GM12878 (cell line): ENCODE results near the gene DSC2. TPM values are rescaled to one million over a fixed set of nuclear protein-coding genes. Genes with fewer than 3 reads are reported as not detected.

ENCODE experiments used
- ATAC-seq: fragments of 200-7000 bp; cut with Tn5 transposase; 3 replicates; pipeline ENCODE4 v1.9.1; 2020; ENCODE audit warnings: mild to moderate bottlenecking, moderate library complexity
- BruUV-seq: library from RNA; stranded (reverse); fragments of 400-500 nt; replicated peaks from 2 replicates; lab custom pipeline; 2021; lab: Mats Ljungman, UMichigan
- CTCF ChIA-PET: fragments of 300-600 bp; sonication (Branson Sonifier 250); formaldehyde crosslinking; extraction: SDS; loops from one replicate; lab custom pipeline; 2021; ENCODE audit warnings: inconsistent platforms; lab: Yijun Ruan, JAX
- POLR2A ChIA-PET: fragments of 350-600 bp; formaldehyde crosslinking; extraction: SDS; loops from one replicate; lab custom pipeline; 2021; ENCODE audit warnings: inconsistent platforms; lab: Charles Lee
- RAD21 ChIA-PET: fragments of 300-600 bp; sonication (Branson Sonifier 250); formaldehyde crosslinking; loops from one replicate; lab custom pipeline; 2023; ENCODE audit warnings: antibody characterized with exemption; ENCODE audit not compliant: unreplicated experiment; lab: Charles Lee
- SMC1A ChIA-PET: fragments of 300-600 bp; sonication (Branson Sonifier 250); formaldehyde crosslinking; loops from one replicate; lab custom pipeline; 2023; ENCODE audit not compliant: unreplicated experiment, uncharacterized antibody; lab: Charles Lee
- DNase-seq: peaks from one replicate; pipeline ENCODE4 v3.0.0-alpha.2; 2011; ENCODE audit warnings: low read depth, low spot score
- FAIRE-seq: peaks from 3 replicates; lab custom pipeline; 2011; peaks lifted over from hg19 to GRCh38; lab: Jason Lieb, UNC
- H2AFZ ChIP-seq: 2 replicates; pipeline ENCODE4 v1.6.0; 2011; ENCODE audit warnings: low read depth, low read length, control low read depth; ENCODE audit not compliant: control insufficient read depth
- H3K27ac ChIP-seq: 2 replicates; pipeline ENCODE4 v1.5.1; 2011; ENCODE audit warnings: control low read depth; ENCODE audit not compliant: control insufficient read depth, insufficient read depth
- H3K27me3 ChIP-seq, 2 experiments: replicated peaks in 1 of 2; 2 replicates each; pipeline versions ENCODE4 v1.6.0 to v1.6.1; 2011; ENCODE audit warnings: low read length in 1 of 2; ENCODE audit not compliant: control insufficient read depth in 2 of 2, insufficient read depth in 2 of 2
- H3K36me3 ChIP-seq, 2 experiments: 2 replicates each; pipeline ENCODE4 v1.5.1; 2011; ENCODE audit warnings: low read length in 1 of 2; ENCODE audit not compliant: control insufficient read depth in 2 of 2, insufficient read depth in 2 of 2
- H3K4me1 ChIP-seq: 2 replicates; pipeline ENCODE4 v1.6.1; 2011; ENCODE audit warnings: mild to moderate bottlenecking, low read length, moderate library complexity, mixed read lengths; ENCODE audit not compliant: control insufficient read depth, insufficient read depth
- H3K4me2 ChIP-seq: 2 replicates; pipeline ENCODE4 v1.6.0; 2011; ENCODE audit warnings: control low read depth; ENCODE audit not compliant: control insufficient read depth, insufficient read depth
- H3K4me3 ChIP-seq: fragments of 200-600 bp; sonication (generic); 2 replicates; pipeline ENCODE4 v1.5.1; 2016
- H3K79me2 ChIP-seq: 2 replicates; pipeline ENCODE4 v1.6.0; 2011; ENCODE audit warnings: low read length; ENCODE audit not compliant: control insufficient read depth, insufficient read depth
- H3K9ac ChIP-seq: 2 replicates; pipeline ENCODE4 v1.8.0; 2011; ENCODE audit warnings: low read length, control low read depth, mixed read lengths; ENCODE audit not compliant: control insufficient read depth, insufficient read depth
- H3K9me3 ChIP-seq: replicated peaks from 3 replicates; pipeline ENCODE4 v1.5.1; 2011; ENCODE audit warnings: mild to moderate bottlenecking, low read length; ENCODE audit not compliant: control insufficient read depth, insufficient read depth
- H4K20me1 ChIP-seq: 2 replicates; pipeline ENCODE4 v1.6.0; 2011; ENCODE audit not compliant: control insufficient read depth, insufficient read depth
- FOXM1 ChIP-seq: IDR thresholded peaks from 2 replicates; pipeline ENCODE4 v1.6.1; 2012; ENCODE audit warnings: low read depth, mild to moderate bottlenecking, inconsistent platforms, low read length, moderate library complexity
- MYB ChIP-seq: fragments of 150-350 bp; IDR thresholded peaks from 2 replicates; pipeline ENCODE4 v1.6.1; 2014; ENCODE audit warnings: mild to moderate bottlenecking, low read depth, low read length, borderline replicate concordance
- NFXL1 ChIP-seq: fragments of 450-650 bp; IDR thresholded peaks from 2 replicates; pipeline ENCODE4 v1.6.1; 2017; ENCODE audit warnings: antibody characterized with exemption, mild to moderate bottlenecking, borderline replicate concordance
- PML ChIP-seq: IDR thresholded peaks from 2 replicates; pipeline ENCODE4 v1.6.1; 2012; ENCODE audit warnings: low read length, inconsistent platforms
- POLR2AphosphoS2 ChIP-seq: IDR thresholded peaks from 2 replicates; pipeline ENCODE4 v1.6.1; 2011; ENCODE audit warnings: low read depth, mild to moderate bottlenecking, low read length, improper control_type of control experiment, moderate library complexity
- POU2F2 ChIP-seq: IDR thresholded peaks from 3 replicates; pipeline ENCODE4 v1.6.1; 2011; ENCODE audit warnings: low read depth, mild to moderate bottlenecking, low read length, borderline replicate concordance
- RB1 ChIP-seq: fragments of 450-650 bp; formaldehyde crosslinking; IDR thresholded peaks from 2 replicates; pipeline ENCODE4 v1.6.1; 2017; ENCODE audit warnings: mild to moderate bottlenecking, borderline replicate concordance
- RELA ChIP-seq: fragments of 450-650 bp; IDR thresholded peaks from 2 replicates; pipeline ENCODE4 v1.8.0; 2014; ENCODE audit warnings: borderline replicate concordance; ENCODE audit not compliant: partially characterized antibody
- SMAD1 ChIP-seq: fragments of 450-650 bp; IDR thresholded peaks from 2 replicates; pipeline ENCODE4 v1.6.1; 2018; ENCODE audit warnings: mild to moderate bottlenecking, low read depth; ENCODE audit not compliant: partially characterized antibody
- STAT3 ChIP-seq: IDR thresholded peaks from 2 replicates; pipeline ENCODE4 v1.6.1; 2011; ENCODE audit warnings: low read depth, low read length, improper control_type of control experiment
- TARDBP ChIP-seq: IDR thresholded peaks from 2 replicates; pipeline ENCODE4 v1.6.1; 2016; ENCODE audit warnings: borderline replicate concordance
- ZBED1 ChIP-seq: IDR thresholded peaks from 2 replicates; pipeline ENCODE4 v1.6.1; 2016; ENCODE audit warnings: borderline replicate concordance
- ZNF384 ChIP-seq: IDR thresholded peaks from 2 replicates; pipeline ENCODE4 v1.6.1; 2012; ENCODE audit warnings: low read depth, mild to moderate bottlenecking, low read length, improper control_type of control experiment, borderline replicate concordance
- WGBS: methylation state at CpG from one replicate; pipeline ENCODE4 v1.1.6; 2016; ENCODE audit warnings: low lambda C conversion rate; ENCODE audit not compliant: insufficient replicate concordance, insufficient coverage; ENCODE audit errors: missing lambda C conversion rate; 5-methylcytosine and 5-hydroxymethylcytosine counted together
- in situ Hi-C: fragments of 300-500 bp; cut with MboI; formaldehyde crosslinking; loops from 9 replicates; pipeline ENCODE4 v1.14.3; 2018; ENCODE audit warnings: mixed read lengths
- intact Hi-C: fragments of 100-400 bp; cut with micrococcal nuclease; formaldehyde crosslinking; loops from one replicate; pipeline ENCODE4 v1.14.2; 2022; ENCODE audit not compliant: unreplicated experiment
- polyA plus RNA-seq, 11 experiments: library from polyadenylated mRNA; depleted of rRNA in 4 of 11; unstranded in 6 of 11; stranded (reverse) in 5 of 11; fragments of >200 nt; fragmentation: Nextera tagmentation in 4 of 11; fragmentation: Illumina TruSeq in 1 of 11; extraction: Ambion mirVana in 4 of 11; extraction: Trizol in 1 of 11; gene quantifications; 1 replicate in 1 of 11; 2 replicates in 10 of 11; pipeline versions ENCODE4 v1.2.1 to v1.2.3, GENCODE V29; 2011 to 2016; ENCODE audit warnings: inconsistent platforms in 2 of 11, missing spikeins in 2 of 11, low read depth in 1 of 11
- total RNA-seq, 4 experiments: library from RNA; depleted of rRNA in 3 of 4; stranded (reverse); fragments of >200 nt in 3 of 4; fragmentation: Illumina TruSeq in 1 of 4; extraction: Trizol in 1 of 4; gene quantifications; 2 replicates each; pipeline versions ENCODE4 v1.2.1 to v1.2.3, GENCODE V29; 2013 to 2021
- TF ChIP-seq, protein P1 (sequence below): fragments of 450-650 bp; IDR thresholded peaks from 2 replicates; pipeline ENCODE4 v1.6.1; 2016; ENCODE audit warnings: mild to moderate bottlenecking
- TF ChIP-seq, protein P2 (sequence below): IDR thresholded peaks from 2 replicates; pipeline ENCODE4 v1.6.1; 2011; ENCODE audit warnings: mild to moderate bottlenecking, low read depth, low read length, moderate library complexity; ENCODE audit not compliant: insufficient replicate concordance
- TF ChIP-seq, protein P3 (sequence below): fragments of 450-650 bp; IDR thresholded peaks from 2 replicates; pipeline ENCODE4 v1.6.1; 2014; ENCODE audit warnings: mild to moderate bottlenecking
- TF ChIP-seq, protein P4 (sequence below): fragments of 450-650 bp; IDR thresholded peaks from 2 replicates; pipeline ENCODE4 v1.6.1; 2017; ENCODE audit warnings: mild to moderate bottlenecking
- TF ChIP-seq, protein P5 (sequence below): IDR thresholded peaks from 2 replicates; pipeline ENCODE4 v1.6.1; 2011; ENCODE audit warnings: borderline replicate concordance, low read depth, mild to moderate bottlenecking, moderate library complexity, mixed read lengths, low read length; ENCODE audit not compliant: insufficient read depth; ENCODE audit errors: extremely low read length
- TF ChIP-seq, protein P6 (sequence below): IDR thresholded peaks from 2 replicates; pipeline ENCODE4 v1.6.1; 2012; ENCODE audit warnings: low read depth, low read length, improper control_type of control experiment

DSC2 gene
- total and polyA plus RNA-seq, 10 of the 15 experiments (the other 5 are each of a cell fraction or from before 2014, with no cell fraction given): 1.2 to 4.9 (median 3.0) TPM; not detected in 1

DNA sequence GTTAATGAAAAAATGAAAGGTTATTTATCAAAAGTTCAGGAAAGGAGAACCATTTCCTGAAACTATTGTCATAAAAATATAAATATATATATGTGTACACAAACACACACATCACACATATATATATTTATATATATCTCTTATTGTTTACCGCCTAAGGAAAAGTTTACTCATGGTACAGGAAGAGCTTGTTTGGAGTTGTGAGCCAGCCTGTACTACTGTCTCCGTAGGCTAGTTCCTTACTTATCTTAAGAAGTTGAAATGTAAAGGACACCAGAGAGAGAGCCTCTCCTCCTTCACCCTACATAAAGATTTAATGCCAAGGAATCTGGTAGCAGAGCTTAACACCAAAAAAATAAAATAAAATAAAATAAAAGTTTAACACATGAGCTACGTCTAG is 40.8 kb upstream of the DSC2 start:
- Histone ChIP-seq H3K9me3 (peaks cover 1% of the 10 kb centered on the region; the same call in 1 of the 3 replicates), H3K27me3 (no peaks in the 10 kb centered on the region), H3K36me3 (no peaks in the 10 kb centered on the region), H2AFZ (no peak overlapping the region), H3K9ac (no peak overlapping the region), H3K79me2 (no peaks in the 10 kb centered on the region), H4K20me1 (no peaks in the 10 kb centered on the region), H3K4me1 (no peaks in the 10 kb centered on the region), H3K4me2 (no peak overlapping the region), H3K4me3 (no peak overlapping the region), H3K27ac (no peak overlapping the region)
- SMC1A ChIA-PET: interaction anchor here (0.9 to 1.5 kb wide), 3 partner anchors 17 to 1269 kb away, joined by 3 to 4 read pairs (median 4); no protein-coding TSS in a partner anchor
- ATAC-seq: no peak
- no peak for FAIRE-seq
- no TSS peak for BruUV-seq
- in situ Hi-C loops (no loop called here), intact Hi-C loops (no loop called here)
- CTCF ChIA-PET: no interaction called here
- DNase-seq: no peak
- RAD21 ChIA-PET: no interaction called here
- 26% methylated on average over 3 of the region's 3 CpGs for WGBS
- POLR2A ChIA-PET: no interaction called here
- TF ChIP-seq PML (no peak), NFXL1 (no peak), ZNF384 (no peak), MYB (no peak), ZBED1 (no peak), SMAD1 (no peak), RELA (no peak), FOXM1 (no peak), TARDBP (no peak), RB1 (no peak), STAT3 (no peak), POLR2AphosphoS2 (no peak), POU2F2 (no peak)
- TF ChIP-seq, protein P1, sequence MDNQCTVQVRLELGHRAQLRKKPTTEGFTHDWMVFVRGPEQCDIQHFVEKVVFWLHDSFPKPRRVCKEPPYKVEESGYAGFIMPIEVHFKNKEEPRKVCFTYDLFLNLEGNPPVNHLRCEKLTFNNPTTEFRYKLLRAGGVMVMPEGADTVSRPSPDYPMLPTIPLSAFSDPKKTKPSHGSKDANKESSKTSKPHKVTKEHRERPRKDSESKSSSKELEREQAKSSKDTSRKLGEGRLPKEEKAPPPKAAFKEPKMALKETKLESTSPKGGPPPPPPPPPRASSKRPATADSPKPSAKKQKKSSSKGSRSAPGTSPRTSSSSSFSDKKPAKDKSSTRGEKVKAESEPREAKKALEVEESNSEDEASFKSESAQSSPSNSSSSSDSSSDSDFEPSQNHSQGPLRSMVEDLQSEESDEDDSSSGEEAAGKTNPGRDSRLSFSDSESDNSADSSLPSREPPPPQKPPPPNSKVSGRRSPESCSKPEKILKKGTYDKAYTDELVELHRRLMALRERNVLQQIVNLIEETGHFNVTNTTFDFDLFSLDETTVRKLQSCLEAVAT: no peak
- TF ChIP-seq, protein P2, sequence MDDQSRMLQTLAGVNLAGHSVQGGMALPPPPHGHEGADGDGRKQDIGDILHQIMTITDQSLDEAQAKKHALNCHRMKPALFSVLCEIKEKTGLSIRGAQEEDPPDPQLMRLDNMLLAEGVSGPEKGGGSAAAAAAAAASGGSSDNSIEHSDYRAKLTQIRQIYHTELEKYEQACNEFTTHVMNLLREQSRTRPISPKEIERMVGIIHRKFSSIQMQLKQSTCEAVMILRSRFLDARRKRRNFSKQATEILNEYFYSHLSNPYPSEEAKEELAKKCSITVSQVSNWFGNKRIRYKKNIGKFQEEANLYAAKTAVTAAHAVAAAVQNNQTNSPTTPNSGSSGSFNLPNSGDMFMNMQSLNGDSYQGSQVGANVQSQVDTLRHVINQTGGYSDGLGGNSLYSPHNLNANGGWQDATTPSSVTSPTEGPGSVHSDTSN: no peak
- TF ChIP-seq, protein P3, sequence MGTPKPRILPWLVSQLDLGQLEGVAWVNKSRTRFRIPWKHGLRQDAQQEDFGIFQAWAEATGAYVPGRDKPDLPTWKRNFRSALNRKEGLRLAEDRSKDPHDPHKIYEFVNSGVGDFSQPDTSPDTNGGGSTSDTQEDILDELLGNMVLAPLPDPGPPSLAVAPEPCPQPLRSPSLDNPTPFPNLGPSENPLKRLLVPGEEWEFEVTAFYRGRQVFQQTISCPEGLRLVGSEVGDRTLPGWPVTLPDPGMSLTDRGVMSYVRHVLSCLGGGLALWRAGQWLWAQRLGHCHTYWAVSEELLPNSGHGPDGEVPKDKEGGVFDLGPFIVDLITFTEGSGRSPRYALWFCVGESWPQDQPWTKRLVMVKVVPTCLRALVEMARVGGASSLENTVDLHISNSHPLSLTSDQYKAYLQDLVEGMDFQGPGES: no peak
- TF ChIP-seq, protein P4, sequence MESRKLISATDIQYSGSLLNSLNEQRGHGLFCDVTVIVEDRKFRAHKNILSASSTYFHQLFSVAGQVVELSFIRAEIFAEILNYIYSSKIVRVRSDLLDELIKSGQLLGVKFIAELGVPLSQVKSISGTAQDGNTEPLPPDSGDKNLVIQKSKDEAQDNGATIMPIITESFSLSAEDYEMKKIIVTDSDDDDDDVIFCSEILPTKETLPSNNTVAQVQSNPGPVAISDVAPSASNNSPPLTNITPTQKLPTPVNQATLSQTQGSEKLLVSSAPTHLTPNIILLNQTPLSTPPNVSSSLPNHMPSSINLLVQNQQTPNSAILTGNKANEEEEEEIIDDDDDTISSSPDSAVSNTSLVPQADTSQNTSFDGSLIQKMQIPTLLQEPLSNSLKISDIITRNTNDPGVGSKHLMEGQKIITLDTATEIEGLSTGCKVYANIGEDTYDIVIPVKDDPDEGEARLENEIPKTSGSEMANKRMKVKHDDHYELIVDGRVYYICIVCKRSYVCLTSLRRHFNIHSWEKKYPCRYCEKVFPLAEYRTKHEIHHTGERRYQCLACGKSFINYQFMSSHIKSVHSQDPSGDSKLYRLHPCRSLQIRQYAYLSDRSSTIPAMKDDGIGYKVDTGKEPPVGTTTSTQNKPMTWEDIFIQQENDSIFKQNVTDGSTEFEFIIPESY: no peak
- TF ChIP-seq, protein P5, sequence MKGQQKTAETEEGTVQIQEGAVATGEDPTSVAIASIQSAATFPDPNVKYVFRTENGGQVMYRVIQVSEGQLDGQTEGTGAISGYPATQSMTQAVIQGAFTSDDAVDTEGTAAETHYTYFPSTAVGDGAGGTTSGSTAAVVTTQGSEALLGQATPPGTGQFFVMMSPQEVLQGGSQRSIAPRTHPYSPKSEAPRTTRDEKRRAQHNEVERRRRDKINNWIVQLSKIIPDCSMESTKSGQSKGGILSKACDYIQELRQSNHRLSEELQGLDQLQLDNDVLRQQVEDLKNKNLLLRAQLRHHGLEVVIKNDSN: no peak
- TF ChIP-seq, protein P6, sequence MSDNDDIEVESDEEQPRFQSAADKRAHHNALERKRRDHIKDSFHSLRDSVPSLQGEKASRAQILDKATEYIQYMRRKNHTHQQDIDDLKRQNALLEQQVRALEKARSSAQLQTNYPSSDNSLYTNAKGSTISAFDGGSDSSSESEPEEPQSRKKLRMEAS: no peak
